ENCODE data around the gene DBH. TPM values are rescaled to one million over a fixed set of nuclear protein-coding genes. Genes with fewer than 3 reads are reported as not detected.

The DBH gene
- total and polyA plus RNA-seq, 7 donors: 0.01 TPM; not detected in 6

GRCh38 chr9:133610845-133611244, 25.3 kb upstream of the DBH start:
- DNase-seq: no peak
- Histone ChIP-seq H3K4me1 (peaks cover 0 to 4% (median 2%) of the 10 kb centered on the region in 4 donors), H3K27me3 (peaks cover 13 to 95% (median 78%) of the 10 kb centered on the region in 3 donors), H3K27ac (no peak overlapping the region), H3K36me3 (no peaks in the 10 kb centered on the region), H3K4me3 (no peak overlapping the region), H3K9me3 (no peaks in the 10 kb centered on the region)
- 87 to 92% methylated on average over 5 of the region's 5 CpGs for WGBS, 2 donors
- intact Hi-C loops (cut with DNase I): no loop called here
- TF ChIP-seq POLR2A (IDR thresholded peaks at IDR 0.05): no peak
- TF ChIP-seq EP300 (IDR thresholded peaks at IDR 0.05): no peak
- TF ChIP-seq POLR2AphosphoS5 (IDR thresholded peaks at IDR 0.05): no peak
- no peak for TF ChIP-seq CTCF (IDR thresholded peaks at IDR 0.05)

- Histone ChIP-seq H3K4me1 (peaks cover 0 to 4% (median 2%) of the 10 kb centered on the region in 4 donors), H3K4me3 (no peak overlapping the region), H3K27me3 (peaks cover 13 to 95% (median 76%) of the 10 kb centered on the region in 3 donors), H3K9me3 (no peaks in the 10 kb centered on the region), H3K36me3 (no peaks in the 10 kb centered on the region), H3K27ac (no peak overlapping the region)
- intact Hi-C loops (cut with DNase I): no loop called here
- WGBS, 2 donors: 76 to 86% methylated on average over 9 of the region's 9 CpGs
- TF ChIP-seq POLR2A (IDR thresholded peaks at IDR 0.05) (no peak), CTCF (IDR thresholded peaks at IDR 0.05) (no peak), POLR2AphosphoS5 (IDR thresholded peaks at IDR 0.05) (no peak), EP300 (IDR thresholded peaks at IDR 0.05) (no peak)
- DNase-seq: no peak
Measured at GRCh38 chr9:133612051-133612450, 24.1 kb upstream of the DBH start.

GRCh38 chr9:133612816-133613215, 23.3 kb upstream of the DBH start:
- intact Hi-C loops (cut with DNase I): no loop called here
- 77 to 88% methylated on average over 8 of the region's 8 CpGs for WGBS, 2 donors
- H3K27me3 ChIP-seq: peaks cover 13 to 95% (median 75%) of the 10 kb centered on the region in 3 donors

GRCh38 chr9:133613432-133613831, 22.7 kb upstream of the DBH start:
- Histone ChIP-seq H3K9me3 (no peaks in the 10 kb centered on the region), H3K36me3 (no peaks in the 10 kb centered on the region), H3K27me3 (peaks cover 12 to 95% (median 69%) of the 10 kb centered on the region in 3 donors), H3K4me1 (peaks cover 0 to 4% (median 2%) of the 10 kb centered on the region in 4 donors), H3K4me3 (no peak overlapping the region), H3K27ac (no peak overlapping the region)
- 84 to 85% methylated on average over 16 of the region's 16 CpGs for whole genome bisulfite sequencing, 2 donors
- intact Hi-C loops (cut with DNase I): no loop called here
- no peak for DNase-seq
- TF ChIP-seq POLR2AphosphoS5 (IDR thresholded peaks at IDR 0.05) (no peak), CTCF (IDR thresholded peaks at IDR 0.05) (no peak), POLR2A (IDR thresholded peaks at IDR 0.05) (no peak), EP300 (IDR thresholded peaks at IDR 0.05) (no peak)

More at GRCh38 chr9:133612816-133613215, 23.3 kb upstream of the DBH start:
- H3K36me3 ChIP-seq: no peaks in the 10 kb centered on the region
- H3K4me3 ChIP-seq: no peak overlapping the region
- H3K9me3 ChIP-seq: no peaks in the 10 kb centered on the region
- H3K4me1 ChIP-seq: peaks cover 0 to 4% (median 2%) of the 10 kb centered on the region in 4 donors
- TF ChIP-seq CTCF (IDR thresholded peaks at IDR 0.05) (no peak), POLR2AphosphoS5 (IDR thresholded peaks at IDR 0.05) (no peak)
- no peak for DNase-seq
- no peak overlapping the region for H3K27ac ChIP-seq

GRCh38 chr9:133614056-133614455, 22.1 kb upstream of the DBH start:
- Histone ChIP-seq H3K36me3 (no peaks in the 10 kb centered on the region), H3K9me3 (no peaks in the 10 kb centered on the region), H3K4me1 (peaks cover 0 to 1% (median under 1%) of the 10 kb centered on the region in 4 donors), H3K4me3 (no peak overlapping the region), H3K27ac (no peak overlapping the region), H3K27me3 (peaks cover 5 to 95% (median 63%) of the 10 kb centered on the region in 3 donors)
- no peak for DNase-seq
- intact Hi-C loops (cut with DNase I): no loop called here
- no peak for TF ChIP-seq POLR2A (IDR thresholded peaks at IDR 0.05)
- TF ChIP-seq EP300 (IDR thresholded peaks at IDR 0.05): no peak
- TF ChIP-seq POLR2AphosphoS5 (IDR thresholded peaks at IDR 0.05): no peak
- no peak for TF ChIP-seq CTCF (IDR thresholded peaks at IDR 0.05)
- 67 to 77% methylated on average over 10 of the region's 10 CpGs for WGBS, 2 donors

Data from sigmoid colon (tissue), 7 donors.